Stomach (tissue), 4 donors: ENCODE measurements around the gene OLFML1.
"Not testable (repeated sequence)": the region's sequence is repeated elsewhere in the genome, so short reads cannot be mapped to it uniquely, and the experiment has no call there.

Experiments used
- EP300 ChIP-seq: sonication (generic); formaldehyde crosslinking; IDR thresholded peaks from one replicate; pipeline ENCODE4 v1.6.1; 2017; ENCODE audit warnings: antibody characterized with exemption
- POLR2A ChIP-seq, 4 donors: fragments of 450-650 bp; IDR thresholded peaks; one replicate each; pipeline ENCODE4 v1.6.1; 2016; ENCODE audit warnings: antibody characterized with exemption in 4 of 4, control low read depth in 2 of 4, mild to moderate bottlenecking in 1 of 4, moderate library complexity in 1 of 4
- POLR2AphosphoS5 ChIP-seq, 3 donors: sonication (generic); formaldehyde crosslinking; IDR thresholded peaks; one replicate each; pipeline ENCODE4 v1.6.1; 2016; ENCODE audit warnings: antibody characterized with exemption in 3 of 3
- TF ChIP-seq, protein P1 (sequence below), 7 experiments: fragments of 450-650 bp in 4 of 7; fragments of 200-600 bp in 3 of 7; sonication (generic) in 3 of 7; IDR thresholded peaks; one replicate each; pipeline ENCODE4 v1.5.1; 2016 to 2019; ENCODE audit warnings: antibody characterized with exemption in 7 of 7, control low read depth in 2 of 7, mild to moderate bottlenecking in 1 of 7

DNA sequence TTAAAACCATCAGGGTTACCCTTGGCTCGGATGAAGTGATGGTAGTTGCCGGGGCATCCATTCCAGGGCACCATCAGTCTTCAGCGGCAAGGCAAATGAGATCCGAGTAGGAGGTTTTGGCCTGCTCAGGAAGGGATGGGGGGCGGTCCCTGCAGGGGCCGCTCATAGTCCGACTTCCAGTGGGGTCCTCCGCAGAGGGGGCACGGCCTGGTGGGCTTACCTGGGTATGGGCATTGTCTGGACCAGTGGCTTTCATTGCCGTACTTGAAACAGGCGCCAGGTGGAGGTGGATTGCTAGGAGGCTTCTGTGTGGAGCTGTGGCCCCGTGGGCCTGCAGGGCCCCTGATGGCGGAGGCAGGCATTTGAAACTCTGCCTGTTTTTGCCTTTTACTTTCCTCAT is 32.4 kb downstream of the OLFML1 start:
- not testable (repeated sequence) for TF ChIP-seq POLR2AphosphoS5 (IDR thresholded peaks at IDR 0.05); EP300; POLR2A (IDR thresholded peaks at IDR 0.05)
- TF ChIP-seq, protein P1, sequence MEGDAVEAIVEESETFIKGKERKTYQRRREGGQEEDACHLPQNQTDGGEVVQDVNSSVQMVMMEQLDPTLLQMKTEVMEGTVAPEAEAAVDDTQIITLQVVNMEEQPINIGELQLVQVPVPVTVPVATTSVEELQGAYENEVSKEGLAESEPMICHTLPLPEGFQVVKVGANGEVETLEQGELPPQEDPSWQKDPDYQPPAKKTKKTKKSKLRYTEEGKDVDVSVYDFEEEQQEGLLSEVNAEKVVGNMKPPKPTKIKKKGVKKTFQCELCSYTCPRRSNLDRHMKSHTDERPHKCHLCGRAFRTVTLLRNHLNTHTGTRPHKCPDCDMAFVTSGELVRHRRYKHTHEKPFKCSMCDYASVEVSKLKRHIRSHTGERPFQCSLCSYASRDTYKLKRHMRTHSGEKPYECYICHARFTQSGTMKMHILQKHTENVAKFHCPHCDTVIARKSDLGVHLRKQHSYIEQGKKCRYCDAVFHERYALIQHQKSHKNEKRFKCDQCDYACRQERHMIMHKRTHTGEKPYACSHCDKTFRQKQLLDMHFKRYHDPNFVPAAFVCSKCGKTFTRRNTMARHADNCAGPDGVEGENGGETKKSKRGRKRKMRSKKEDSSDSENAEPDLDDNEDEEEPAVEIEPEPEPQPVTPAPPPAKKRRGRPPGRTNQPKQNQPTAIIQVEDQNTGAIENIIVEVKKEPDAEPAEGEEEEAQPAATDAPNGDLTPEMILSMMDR (IDR thresholded peaks at IDR 0.05) = not testable (repeated sequence)
